ENCODE measurements around the gene WFDC8. TPM values are rescaled to one million over a fixed set of nuclear protein-coding genes. Genes with fewer than 3 reads are reported as not detected.

The WFDC8 gene
- total RNA-seq, 6 donors from 2014 or later, result not detected

DNA sequence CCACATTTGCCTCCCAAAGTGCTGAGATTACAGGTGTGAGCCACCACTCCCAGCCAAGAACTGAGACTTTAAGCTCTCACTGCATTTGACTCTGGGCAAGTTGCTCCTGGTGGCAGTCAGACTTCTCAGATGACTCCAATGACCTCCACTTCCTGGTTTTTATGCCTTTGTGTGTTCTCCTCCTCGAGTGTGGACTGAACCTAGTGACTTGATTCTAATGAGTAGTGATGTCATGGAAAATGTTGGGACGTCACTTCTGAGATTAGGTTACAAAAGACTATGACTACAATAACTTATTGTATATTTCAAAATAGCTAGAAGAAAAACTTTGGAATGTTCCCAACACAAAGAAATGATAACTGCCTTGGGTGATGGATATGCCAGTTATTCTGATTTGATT, 75.7 kb downstream of the WFDC8 start:
- H3K4me1 ChIP-seq, result no peaks in the 10 kb centered on the region
- 30 to 41% methylated on average over 2 of the region's 2 CpGs for WGBS, 2 donors
- no peak for DNase-seq
- H3K36me3 ChIP-seq, result no peaks in the 10 kb centered on the region
- no peaks in the 10 kb centered on the region for H3K9me3 ChIP-seq
- ATAC-seq (ENCODE audit: low FRiP score in 2 of 2), result no peak
- no peaks in the 10 kb centered on the region for H3K27me3 ChIP-seq
- TF ChIP-seq, protein P1, sequence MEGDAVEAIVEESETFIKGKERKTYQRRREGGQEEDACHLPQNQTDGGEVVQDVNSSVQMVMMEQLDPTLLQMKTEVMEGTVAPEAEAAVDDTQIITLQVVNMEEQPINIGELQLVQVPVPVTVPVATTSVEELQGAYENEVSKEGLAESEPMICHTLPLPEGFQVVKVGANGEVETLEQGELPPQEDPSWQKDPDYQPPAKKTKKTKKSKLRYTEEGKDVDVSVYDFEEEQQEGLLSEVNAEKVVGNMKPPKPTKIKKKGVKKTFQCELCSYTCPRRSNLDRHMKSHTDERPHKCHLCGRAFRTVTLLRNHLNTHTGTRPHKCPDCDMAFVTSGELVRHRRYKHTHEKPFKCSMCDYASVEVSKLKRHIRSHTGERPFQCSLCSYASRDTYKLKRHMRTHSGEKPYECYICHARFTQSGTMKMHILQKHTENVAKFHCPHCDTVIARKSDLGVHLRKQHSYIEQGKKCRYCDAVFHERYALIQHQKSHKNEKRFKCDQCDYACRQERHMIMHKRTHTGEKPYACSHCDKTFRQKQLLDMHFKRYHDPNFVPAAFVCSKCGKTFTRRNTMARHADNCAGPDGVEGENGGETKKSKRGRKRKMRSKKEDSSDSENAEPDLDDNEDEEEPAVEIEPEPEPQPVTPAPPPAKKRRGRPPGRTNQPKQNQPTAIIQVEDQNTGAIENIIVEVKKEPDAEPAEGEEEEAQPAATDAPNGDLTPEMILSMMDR (IDR thresholded peaks at IDR 0.05), result no peak
- no peak for TF ChIP-seq POLR2AphosphoS5 (IDR thresholded peaks at IDR 0.05)
- TF ChIP-seq EP300 (IDR thresholded peaks at IDR 0.05), result no peak
- no peak for TF ChIP-seq POLR2A (IDR thresholded peaks at IDR 0.05)
- no peak overlapping the region for H3K27ac ChIP-seq
- H3K4me3 ChIP-seq, result no peak overlapping the region

DNA sequence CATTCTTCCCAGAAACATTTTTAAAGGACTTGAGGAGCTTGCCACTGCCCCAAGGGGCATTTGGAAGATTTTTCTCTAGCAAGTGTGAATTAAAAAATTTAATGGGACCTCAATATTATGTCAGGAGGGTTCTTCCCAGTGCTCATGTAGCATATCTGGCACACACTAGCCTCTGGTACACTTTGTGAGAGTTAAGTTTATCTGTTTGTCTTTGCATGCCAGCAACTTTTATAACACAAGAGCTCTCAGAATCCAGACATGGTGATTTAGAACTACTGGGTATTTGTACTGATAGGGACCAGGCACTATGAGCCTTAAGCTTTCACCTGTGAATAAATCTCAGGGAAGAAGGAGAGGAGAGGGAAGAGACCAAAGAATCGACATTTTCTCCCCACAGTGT, 76.5 kb downstream of the WFDC8 start:
- Histone ChIP-seq H3K9me3 (no peaks in the 10 kb centered on the region), H3K36me3 (no peaks in the 10 kb centered on the region), H3K27me3 (no peaks in the 10 kb centered on the region), H3K4me1 (no peaks in the 10 kb centered on the region), H3K27ac (no peak overlapping the region), H3K4me3 (no peak overlapping the region)
- ATAC-seq (ENCODE audit: low FRiP score in 2 of 2) (no peak), DNase-seq (no peak)
- TF ChIP-seq POLR2A (IDR thresholded peaks at IDR 0.05) (no peak), EP300 (IDR thresholded peaks at IDR 0.05) (no peak), POLR2AphosphoS5 (IDR thresholded peaks at IDR 0.05) (no peak)
- TF ChIP-seq, protein P1 (IDR thresholded peaks at IDR 0.05), result no peak
- 60 to 61% methylated on average over 1 of the region's 1 CpG for WGBS, 2 donors

Small RNA genes lying within 50 kb of the gene (small RNA-seq; reads per million reads assigned to genes)
- gene AL031663.1, result 0 reads per million in 4 donors
- 0 reads per million in 4 donors for gene HSPD1P21
- gene RNA5SP485, result 0 reads per million in 4 donors

Other genes with a start within 250 kb of the WFDC8 start
- gene SDC4, start 230.9 kb downstream of the WFDC8 start, total RNA-seq, result 100 to 1,000 TPM; 178 to 568 (median 291) TPM
- 10 to 100 TPM; 31.0 to 61.4 (median 50.7) TPM for gene SYS1, start 216.1 kb downstream of the WFDC8 start, total RNA-seq
- gene TP53TG5, start 201.0 kb downstream of the WFDC8 start, total RNA-seq, result not detected
- gene DBNDD2, start 171.0 kb downstream of the WFDC8 start, total RNA-seq, result 10 to 100 TPM; 30.4 to 75.4 (median 52.8) TPM
- gene PIGT, start 163.1 kb downstream of the WFDC8 start, total RNA-seq, result 10 to 100 TPM; 49.9 to 86.3 (median 63.0) TPM
- 100 to 1,000 TPM in 5 of 6 donors, 10 to 100 TPM in 1; 91.7 to 163 (median 135) TPM for gene WFDC2, start 109.5 kb downstream of the WFDC8 start, total RNA-seq
- gene SPINT3, start 63.7 kb downstream of the WFDC8 start, total RNA-seq, result not detected
- 1 to 10 TPM in 2 of 6 donors, not detected in 4; 1.6 to 1.8 TPM for gene WFDC6, start 39.8 kb downstream of the WFDC8 start, total RNA-seq
- gene EPPIN, start 31.9 kb downstream of the WFDC8 start, total RNA-seq, result 1 to 10 TPM in 1 of 6 donors, under 1 TPM in 2, not detected in 3; 0.15 to 3.7 (median 0.47) TPM
- gene WFDC10A, start 50.5 kb upstream of the WFDC8 start, total RNA-seq, result not detected
- gene WFDC9, start 52.0 kb upstream of the WFDC8 start, total RNA-seq, result not detected
- gene WFDC11, start 91.0 kb upstream of the WFDC8 start, total RNA-seq, result not detected
- not detected for gene WFDC13, start 122.8 kb upstream of the WFDC8 start, total RNA-seq
- 1 to 10 TPM in 4 of 6 donors, not detected in 2; 1.1 to 9.4 (median 1.6) TPM for gene WFDC10B, start 125.7 kb upstream of the WFDC8 start, total RNA-seq
- not detected for gene SPINT4, start 143.1 kb upstream of the WFDC8 start, total RNA-seq
- gene WFDC3, start 212.6 kb upstream of the WFDC8 start, total RNA-seq, result 1 to 10 TPM in 4 of 6 donors, under 1 TPM in 1, not detected in 1; 1.00 to 7.1 (median 2.4) TPM
- 10 to 100 TPM; 36.8 to 61.8 (median 46.5) TPM for gene DNTTIP1, start 212.7 kb upstream of the WFDC8 start, total RNA-seq
- 10 to 100 TPM in 1 of 6 donors, 1 to 10 TPM in 3, not detected in 2; 1.1 to 12.5 (median 3.5) TPM for gene UBE2C, start 233.4 kb upstream of the WFDC8 start, total RNA-seq
- gene TNNC2, start 248.0 kb upstream of the WFDC8 start, total RNA-seq, result 1 to 10 TPM in 1 of 6 donors, under 1 TPM in 2, not detected in 3; 0.37 to 1.1 (median 0.80) TPM